Mesenchymal stem cell (in vitro differentiated cells and primary cell): ENCODE data around the gene ATP8B3.

Experiments
- DNase-seq: peaks from one replicate; pipeline ENCODE4 v3.0.0-alpha.2; 2013
- H2AFZ ChIP-seq: one replicate; pipeline ENCODE4 v1.6.1; 2013; ENCODE audit warnings: low read depth, mild to moderate bottlenecking, control low read depth, inconsistent platforms, low read length, moderate library complexity
- H2AK5ac ChIP-seq: 2 replicates; pipeline ENCODE4 v1.6.1; 2013; ENCODE audit warnings: low read length, moderate library complexity, mild to moderate bottlenecking, inconsistent platforms; ENCODE audit not compliant: severe bottlenecking
- H2BK120ac ChIP-seq: one replicate; pipeline ENCODE4 v1.6.1; 2013; ENCODE audit warnings: low read depth, mild to moderate bottlenecking, inconsistent platforms, low read length, moderate library complexity
- H2BK12ac ChIP-seq, 2 experiments: one replicate each; pipeline ENCODE4 v1.6.1; 2013; ENCODE audit warnings: inconsistent platforms in 2 of 2, low read length in 2 of 2, mild to moderate bottlenecking in 2 of 2, moderate library complexity in 2 of 2, control low read depth in 1 of 2
- H2BK15ac ChIP-seq: one replicate; pipeline ENCODE4 v1.6.1; 2013; ENCODE audit warnings: mild to moderate bottlenecking, low read depth, inconsistent platforms; ENCODE audit not compliant: poor library complexity, severe bottlenecking
- H2BK5ac ChIP-seq: 2 replicates; pipeline ENCODE4 v1.6.1; 2013; ENCODE audit warnings: low read depth, mild to moderate bottlenecking, low read length, control low read depth, inconsistent platforms; ENCODE audit not compliant: poor library complexity, severe bottlenecking
- H3K14ac ChIP-seq, 2 experiments: one replicate each; pipeline ENCODE4 v1.6.1; 2013; ENCODE audit warnings: inconsistent platforms in 2 of 2, low read length in 2 of 2, control low read depth in 1 of 2, mild to moderate bottlenecking in 1 of 2, moderate library complexity in 1 of 2
- H3K18ac ChIP-seq, 2 experiments: one replicate each; pipeline ENCODE4 v1.6.1; 2013; ENCODE audit warnings: inconsistent platforms in 2 of 2, low read length in 2 of 2, control low read depth in 1 of 2, low read depth in 1 of 2, mild to moderate bottlenecking in 1 of 2
- H3K23ac ChIP-seq, 2 experiments: one replicate each; pipeline ENCODE4 v1.6.1; 2013; ENCODE audit warnings: inconsistent platforms in 2 of 2, low read length in 2 of 2, mild to moderate bottlenecking in 2 of 2, moderate library complexity in 2 of 2, control low read depth in 1 of 2
- H3K27ac ChIP-seq: 2 replicates; pipeline ENCODE4 v1.5.1; 2013; ENCODE audit warnings: mild to moderate bottlenecking, moderate library complexity, low read length, control low read depth, inconsistent platforms; ENCODE audit not compliant: poor library complexity, severe bottlenecking
- H3K27me3 ChIP-seq, 2 experiments: 2 replicates each; pipeline versions ENCODE4 v1.6.1 to v1.7.0; 2013; ENCODE audit warnings: low read length in 2 of 2, mild to moderate bottlenecking in 2 of 2, moderate library complexity in 2 of 2, control low read depth in 1 of 2, inconsistent platforms in 1 of 2; ENCODE audit not compliant: control insufficient read depth in 1 of 2, insufficient read depth in 1 of 2
- H3K36me3 ChIP-seq, 2 experiments: 2 replicates each; pipeline versions ENCODE4 v1.6.1 to v1.7.0; 2013; ENCODE audit warnings: low read length in 2 of 2, control low read depth in 1 of 2, inconsistent platforms in 1 of 2, low read depth in 1 of 2, mild to moderate bottlenecking in 1 of 2; ENCODE audit not compliant: insufficient read depth in 2 of 2, control insufficient read depth in 1 of 2
- H3K4ac ChIP-seq, 2 experiments: one replicate each; pipeline ENCODE4 v1.6.1; 2013; ENCODE audit warnings: inconsistent platforms in 2 of 2, low read length in 2 of 2, mild to moderate bottlenecking in 2 of 2, moderate library complexity in 2 of 2, control low read depth in 1 of 2, low read depth in 1 of 2
- H3K4me1 ChIP-seq: 2 replicates; pipeline ENCODE4 v1.6.1; 2013; ENCODE audit warnings: low read depth, low read length, control low read depth; ENCODE audit not compliant: control insufficient read depth, insufficient read depth
- H3K4me2 ChIP-seq: 2 replicates; pipeline ENCODE4 v1.6.1; 2013; ENCODE audit warnings: low read length, mild to moderate bottlenecking, inconsistent platforms; ENCODE audit not compliant: poor library complexity, severe bottlenecking
- H3K4me3 ChIP-seq, 2 experiments: 2 replicates each; pipeline versions ENCODE4 v1.5.1 to v1.7.0; 2013; ENCODE audit warnings: low read length in 2 of 2, mild to moderate bottlenecking in 2 of 2, control low read depth in 1 of 2, low read depth in 1 of 2; ENCODE audit not compliant: insufficient read depth in 1 of 2
- H3K79me1 ChIP-seq: replicated peaks from 2 replicates; pipeline ENCODE4 v1.6.1; 2013; ENCODE audit warnings: mild to moderate bottlenecking, control low read depth, low read length, inconsistent platforms; ENCODE audit not compliant: poor library complexity, severe bottlenecking
- H3K9ac ChIP-seq: 2 replicates; pipeline ENCODE4 v1.7.0; 2013; ENCODE audit warnings: mild to moderate bottlenecking, low read length, moderate library complexity
- H3K9me3 ChIP-seq: 2 replicates; pipeline ENCODE4 v1.7.0; 2013; ENCODE audit warnings: mild to moderate bottlenecking, low read length; ENCODE audit not compliant: control insufficient read depth
- H4K8ac ChIP-seq: one replicate; pipeline ENCODE4 v1.6.1; 2013; ENCODE audit warnings: inconsistent platforms, mild to moderate bottlenecking, low read length, moderate library complexity
- H4K91ac ChIP-seq: one replicate; pipeline ENCODE4 v1.6.1; 2013; ENCODE audit warnings: mild to moderate bottlenecking, low read length, inconsistent platforms
- WGBS: methylation state at CpG from one replicate; pipeline ENCODE4 v1.1.7; 2013; ENCODE audit warnings: mixed read lengths; 5-methylcytosine and 5-hydroxymethylcytosine counted together

Gene ATP8B3

DNA sequence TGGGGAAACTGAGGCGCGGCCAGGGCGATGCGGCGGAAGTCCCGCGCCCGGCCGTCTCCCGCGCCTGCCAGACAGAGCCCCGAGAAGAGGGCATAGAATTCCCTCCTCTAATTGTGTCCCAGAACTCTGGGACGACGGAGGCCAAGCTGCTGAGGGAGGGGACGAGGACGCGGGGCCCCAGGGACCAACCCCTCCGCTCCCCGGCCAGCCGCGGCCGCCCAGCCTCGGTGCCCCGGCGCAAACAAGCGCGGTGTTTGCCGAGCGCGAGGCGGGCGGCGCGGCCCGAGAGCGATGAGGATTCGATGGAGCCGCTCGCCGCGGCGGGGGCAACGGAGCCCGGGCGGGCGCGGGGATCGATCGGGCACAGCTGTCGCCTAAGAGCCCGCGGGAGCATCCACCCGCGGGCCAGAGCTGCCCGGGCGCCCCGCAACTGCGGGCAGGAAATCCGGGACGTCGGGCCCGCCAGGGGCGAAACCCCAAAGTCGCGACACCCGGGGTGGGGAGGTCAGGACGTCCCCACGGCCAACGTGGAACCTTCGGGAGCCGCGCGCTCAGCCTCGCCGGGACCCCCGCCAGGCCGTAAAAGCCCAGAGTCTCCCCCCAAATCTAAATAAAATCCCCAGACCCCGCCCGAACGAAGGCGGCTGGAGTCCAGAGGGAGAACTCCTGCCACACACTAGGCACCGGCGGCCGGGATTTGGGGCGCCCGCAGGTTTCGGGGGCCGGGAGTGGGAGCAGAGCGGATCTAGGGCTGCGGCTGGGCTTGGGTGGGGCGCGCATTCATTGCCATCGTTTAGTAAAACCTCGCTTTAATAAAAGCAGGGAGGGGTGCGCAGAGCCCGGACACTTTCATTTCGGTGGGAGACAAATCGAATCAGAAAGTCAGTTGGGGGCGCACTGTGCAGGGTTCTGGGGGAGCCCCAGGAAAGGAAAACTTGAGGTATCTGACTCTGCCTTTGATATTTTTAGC, 62.4 kb downstream of the ATP8B3 start:
- no peak overlapping the region for H2BK120ac ChIP-seq
- no peak overlapping the region for H2AFZ ChIP-seq
- H3K14ac ChIP-seq: no peak overlapping the region
- H3K4me3 ChIP-seq: no peak overlapping the region
- H2AK5ac ChIP-seq: no peak overlapping the region
- WGBS: 4% methylated on average over 90 of the region's 99 CpGs
- no peaks in the 10 kb centered on the region for H3K79me1 ChIP-seq
- peaks cover 48% of the 10 kb centered on the region for H3K4me1 ChIP-seq
- no peak overlapping the region for H3K4ac ChIP-seq
- H3K23ac ChIP-seq: peak overlapping the region in 1 of 2 experiments; percentile 78
- H3K36me3 ChIP-seq: no peaks in the 10 kb centered on the region
- H3K9ac ChIP-seq: no peak overlapping the region
- no peak overlapping the region for H3K27ac ChIP-seq
- H3K27me3 ChIP-seq: peaks cover 74 to 80% of the 10 kb centered on the region in 2 experiments
- no peak for DNase-seq
- H2BK15ac ChIP-seq: no peak overlapping the region
- H3K9me3 ChIP-seq: no peaks in the 10 kb centered on the region
- H3K18ac ChIP-seq: no peak overlapping the region
- H2BK5ac ChIP-seq: no peak overlapping the region
- H2BK12ac ChIP-seq: no peak overlapping the region
- no peak overlapping the region for H4K91ac ChIP-seq
- peak overlapping the region; percentile 50 for H3K4me2 ChIP-seq
- H4K8ac ChIP-seq: no peak overlapping the region

DNA sequence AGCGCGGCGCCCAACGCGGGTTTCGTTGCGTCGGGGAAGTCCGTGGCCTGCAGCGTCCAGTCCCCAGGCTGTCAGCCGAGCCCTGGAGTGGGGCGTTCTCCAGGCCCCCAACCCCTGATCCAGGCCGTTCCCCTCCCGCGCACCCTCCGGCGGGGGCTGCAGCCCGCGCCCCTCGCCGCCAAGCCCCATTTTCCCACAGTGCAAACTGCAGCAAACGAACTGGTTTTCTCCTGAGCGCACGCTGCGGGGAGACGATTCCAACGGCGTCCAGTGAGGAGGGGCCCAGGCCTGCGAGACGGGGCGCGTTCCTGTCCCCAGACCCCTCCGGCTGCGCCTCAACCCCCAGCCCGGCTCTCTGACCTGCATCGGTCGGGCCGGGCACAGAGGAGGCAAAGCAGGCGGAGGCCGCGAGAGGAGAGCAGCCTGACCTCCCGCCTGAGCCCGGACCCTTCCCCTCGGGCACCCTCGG, 63.2 kb downstream of the ATP8B3 start:
- no peak overlapping the region for H3K18ac ChIP-seq
- no peaks in the 10 kb centered on the region for H3K36me3 ChIP-seq
- no peak overlapping the region for H2AK5ac ChIP-seq
- no peaks in the 10 kb centered on the region for H3K79me1 ChIP-seq
- H3K9ac ChIP-seq: no peak overlapping the region
- H2AFZ ChIP-seq: no peak overlapping the region
- H3K27me3 ChIP-seq: peaks cover 77 to 83% of the 10 kb centered on the region in 2 experiments
- H4K91ac ChIP-seq: no peak overlapping the region
- H3K14ac ChIP-seq: no peak overlapping the region
- H3K9me3 ChIP-seq: no peaks in the 10 kb centered on the region
- no peak overlapping the region for H2BK12ac ChIP-seq
- DNase-seq: no peak
- no peak overlapping the region for H3K27ac ChIP-seq
- 5% methylated on average over 44 of the region's 45 CpGs for WGBS
- no peak overlapping the region for H2BK5ac ChIP-seq
- no peak overlapping the region for H3K4ac ChIP-seq
- H3K23ac ChIP-seq: peak overlapping the region in 1 of 2 experiments; percentile 78
- no peak overlapping the region for H4K8ac ChIP-seq
- peaks cover 48% of the 10 kb centered on the region for H3K4me1 ChIP-seq
- H2BK15ac ChIP-seq: no peak overlapping the region
- H3K4me3 ChIP-seq: no peak overlapping the region
- peak overlapping the region; percentile 29 for H3K4me2 ChIP-seq
- H2BK120ac ChIP-seq: no peak overlapping the region

DNA sequence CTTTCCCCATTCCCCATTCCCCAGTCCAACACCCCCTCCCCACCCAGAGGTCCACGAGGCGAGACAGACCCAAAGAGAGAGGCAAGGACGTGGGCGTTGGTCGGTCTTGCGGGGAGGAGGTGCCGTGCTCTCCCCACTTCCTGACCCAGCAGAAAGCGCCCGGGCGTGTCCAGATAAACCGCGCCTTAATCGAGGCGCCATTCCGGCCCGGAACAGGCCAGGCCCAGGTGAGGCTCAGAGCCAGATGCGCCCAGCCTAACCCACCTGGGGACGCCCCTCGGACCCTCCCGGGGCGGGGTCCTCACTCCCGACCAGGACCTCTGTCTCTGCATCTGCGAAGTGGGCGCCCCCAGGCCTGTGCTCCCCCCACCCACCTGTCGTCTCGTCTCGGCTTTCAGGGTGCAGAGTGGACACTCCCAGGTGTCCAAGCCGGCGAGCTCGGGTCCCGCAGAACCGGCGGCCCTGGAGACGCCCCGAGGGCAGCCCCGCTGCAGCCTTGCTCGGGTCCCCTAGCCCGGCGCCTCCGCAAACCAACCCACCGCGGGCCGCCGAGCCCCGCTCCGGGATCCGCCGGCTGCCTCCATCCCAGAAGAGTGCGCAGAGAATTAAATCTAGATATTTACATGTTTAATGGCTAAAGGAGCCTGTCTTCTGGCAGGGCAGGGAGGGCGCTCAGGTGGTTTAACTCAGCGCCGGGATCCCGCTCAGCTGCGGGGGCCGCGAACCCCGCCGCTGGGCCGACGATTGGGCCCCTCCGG, 63.8 kb downstream of the ATP8B3 start:
- Histone ChIP-seq H3K9ac (no peak overlapping the region), H3K36me3 (no peaks in the 10 kb centered on the region), H3K9me3 (no peaks in the 10 kb centered on the region), H2AFZ (no peak overlapping the region), H2AK5ac (no peak overlapping the region), H2BK12ac (no peak overlapping the region), H3K4me3 (no peak overlapping the region), H4K91ac (no peak overlapping the region), H3K4me2 (peak overlapping the region; percentile 28), H2BK120ac (no peak overlapping the region), H3K4ac (peak overlapping the region in 1 of 2 experiments; percentile 47), H2BK5ac (no peak overlapping the region), H3K79me1 (no peaks in the 10 kb centered on the region), H4K8ac (no peak overlapping the region), H2BK15ac (no peak overlapping the region), H3K27ac (no peak overlapping the region), H3K14ac (no peak overlapping the region), H3K23ac (no peak overlapping the region), H3K27me3 (peaks cover 77 to 84% of the 10 kb centered on the region in 2 experiments), H3K4me1 (peaks cover 45% of the 10 kb centered on the region), H3K18ac (peak overlapping the region in 1 of 2 experiments; percentile 18)
- under 1% methylated on average over 52 of the region's 61 CpGs for WGBS
- no peak for DNase-seq
